ENCODE results near the gene KRTAP12-3.
"Not testable (repeated sequence)": the region's sequence is repeated elsewhere in the genome, so short reads cannot be mapped to it uniquely, and the experiment has no call there.

Gene KRTAP12-3

DNA sequence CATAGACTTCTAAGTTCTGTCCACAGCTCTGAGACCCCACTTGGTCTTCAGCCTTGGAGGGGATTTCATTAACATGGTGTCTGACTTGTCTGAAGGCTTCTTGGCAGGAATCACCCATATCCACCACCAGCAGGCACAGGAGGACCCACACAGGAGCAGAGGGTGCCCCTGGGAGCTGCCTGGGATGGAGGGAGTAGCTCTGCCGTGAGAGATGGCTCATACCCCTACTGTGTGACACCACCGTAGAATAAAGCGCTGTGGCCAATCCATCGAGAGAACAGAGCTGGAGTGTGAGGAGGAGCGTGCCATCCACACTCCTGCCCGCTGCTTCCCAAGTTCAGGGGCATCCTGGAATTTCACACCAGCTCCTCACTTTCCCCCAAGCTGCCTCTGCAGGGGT is 27.3 kb downstream of the KRTAP12-3 start:
- DNase-seq (ENCODE audit: low spot score): not testable (repeated sequence)

DNA sequence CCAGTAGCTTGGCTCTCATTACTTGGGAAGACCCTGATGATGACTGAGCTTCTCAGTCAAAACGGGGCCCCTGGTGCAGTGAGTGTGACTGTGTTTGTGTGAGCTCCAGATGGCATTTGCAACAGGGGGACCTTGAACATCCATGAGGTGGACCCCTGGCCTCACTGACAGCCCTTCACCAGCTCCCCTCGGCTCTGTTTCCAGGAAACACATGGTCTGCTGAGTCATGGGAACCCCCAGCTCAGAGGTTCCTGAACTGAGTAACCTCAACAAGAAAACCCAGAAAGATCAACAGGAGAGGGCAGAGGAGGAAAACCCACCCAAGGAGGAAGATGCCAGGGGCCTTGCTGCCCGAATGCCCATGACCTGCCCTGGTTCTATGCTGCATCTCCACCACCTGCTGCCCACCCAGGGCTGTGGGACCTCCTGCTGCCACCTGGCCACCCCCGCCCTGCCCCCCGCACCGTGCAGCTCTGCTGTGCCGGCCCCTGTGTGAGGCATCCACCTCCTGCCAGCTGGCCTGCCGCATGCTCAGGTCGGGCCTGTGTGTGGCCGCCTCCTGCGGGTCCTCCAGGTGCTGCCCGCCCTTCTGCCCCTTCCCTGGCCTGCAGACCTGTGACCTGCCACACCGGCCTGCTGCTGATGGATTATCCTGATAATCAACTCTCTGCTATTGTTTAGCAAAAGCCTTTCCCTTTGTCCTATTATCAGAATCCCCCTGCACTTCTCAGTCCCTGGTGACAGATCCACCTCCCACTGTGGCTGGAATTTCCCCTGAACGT is 28.5 kb downstream of the KRTAP12-3 start:
- no peak for DNase-seq (ENCODE audit: low spot score)

DNA sequence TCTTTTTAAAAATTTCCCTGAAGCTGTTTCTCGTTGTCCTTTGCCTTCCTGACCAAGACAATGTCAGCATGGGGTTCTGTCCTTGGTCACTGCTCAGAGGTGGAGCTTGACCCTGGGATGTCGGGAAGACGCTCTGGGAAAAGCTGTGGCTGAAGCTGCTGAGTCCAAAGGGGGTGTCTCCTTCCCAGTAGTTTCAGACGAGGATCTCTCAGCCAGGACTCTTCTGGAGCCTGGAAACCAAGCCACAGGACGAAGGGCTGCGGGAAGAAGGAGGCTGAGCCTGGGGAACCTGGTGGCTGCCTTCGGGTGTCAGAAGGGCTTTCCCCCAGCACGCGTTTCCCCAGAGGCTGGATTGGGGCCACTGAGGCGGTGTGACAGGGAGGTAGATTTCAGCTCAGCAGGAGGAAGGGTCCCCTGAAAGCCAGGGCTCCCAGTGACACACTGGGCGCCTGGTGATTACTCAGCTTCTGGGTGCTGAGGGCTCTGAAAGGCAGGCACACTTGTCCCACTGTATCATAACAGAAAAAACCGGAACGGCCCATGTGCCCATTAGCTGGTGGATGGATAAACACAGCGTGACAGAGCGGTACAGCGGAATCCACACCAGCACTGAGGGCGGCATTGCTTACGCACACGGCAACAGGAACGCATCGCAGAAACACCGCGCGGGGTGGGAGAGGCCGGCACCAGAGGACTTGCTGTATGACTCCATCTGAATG is 29.3 kb downstream of the KRTAP12-3 start:
- no peak for DNase-seq (ENCODE audit: low spot score)

DNA sequence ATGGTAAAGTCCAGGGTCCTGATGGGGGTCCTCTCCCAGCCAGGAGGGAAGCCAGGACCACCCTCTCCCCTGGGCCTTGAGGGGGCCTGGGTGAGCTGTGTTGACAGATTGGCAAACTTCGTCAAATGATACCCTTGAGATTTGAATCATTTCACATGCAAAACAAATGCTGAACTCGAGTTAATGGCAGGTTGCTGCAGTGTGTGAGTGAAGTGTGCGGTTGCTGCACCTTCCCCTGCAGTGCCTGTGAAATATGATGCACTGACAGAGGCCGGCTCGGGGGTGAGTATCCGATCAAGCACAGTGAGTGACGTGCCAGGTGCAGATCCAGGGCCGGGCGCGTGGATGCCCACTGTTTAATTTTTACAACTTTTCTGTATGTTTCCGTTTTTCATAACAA is 29.9 kb downstream of the KRTAP12-3 start:
- no peak for DNase-seq (ENCODE audit: low spot score)

DNA sequence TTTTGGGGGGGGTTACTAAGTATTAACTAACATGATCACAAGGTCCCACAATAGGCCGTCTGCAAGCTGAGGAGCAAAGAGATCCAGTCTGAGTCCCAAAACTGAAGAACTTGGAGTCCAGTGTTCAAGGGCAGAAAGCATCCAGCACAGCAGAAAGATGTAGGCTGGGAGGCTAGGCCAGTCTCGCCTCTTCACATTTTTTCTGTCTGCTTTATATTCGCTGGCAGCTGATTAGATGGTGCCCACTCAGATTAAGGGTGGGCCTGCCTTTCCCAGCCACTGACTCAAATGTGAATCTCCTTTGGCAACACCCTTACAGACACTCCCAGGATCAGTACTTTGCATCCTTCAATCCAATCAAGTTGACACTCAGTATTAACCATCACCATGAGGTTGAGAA is 32.0 kb downstream of the KRTAP12-3 start:
- DNase-seq (ENCODE audit: low spot score): not testable (repeated sequence)

DNA sequence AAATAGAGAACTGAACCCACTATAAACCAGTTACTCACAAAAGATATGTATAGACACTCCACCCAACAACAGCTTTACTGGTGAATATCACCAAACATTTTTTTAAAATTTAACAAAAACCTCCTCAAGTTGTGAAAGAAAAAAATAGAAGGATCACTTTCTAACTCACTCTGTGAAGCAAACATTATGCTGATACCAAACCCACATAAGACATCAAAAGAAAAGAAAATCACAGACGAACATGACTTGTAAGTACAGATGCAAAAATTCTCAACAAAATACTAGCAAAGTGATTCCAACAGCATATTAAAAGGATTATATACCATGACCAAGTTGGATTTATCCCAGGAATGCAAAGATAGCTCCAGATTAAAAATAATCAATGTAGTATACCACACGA is 34.0 kb downstream of the KRTAP12-3 start:
- no peak for DNase-seq (ENCODE audit: low spot score)

DNA sequence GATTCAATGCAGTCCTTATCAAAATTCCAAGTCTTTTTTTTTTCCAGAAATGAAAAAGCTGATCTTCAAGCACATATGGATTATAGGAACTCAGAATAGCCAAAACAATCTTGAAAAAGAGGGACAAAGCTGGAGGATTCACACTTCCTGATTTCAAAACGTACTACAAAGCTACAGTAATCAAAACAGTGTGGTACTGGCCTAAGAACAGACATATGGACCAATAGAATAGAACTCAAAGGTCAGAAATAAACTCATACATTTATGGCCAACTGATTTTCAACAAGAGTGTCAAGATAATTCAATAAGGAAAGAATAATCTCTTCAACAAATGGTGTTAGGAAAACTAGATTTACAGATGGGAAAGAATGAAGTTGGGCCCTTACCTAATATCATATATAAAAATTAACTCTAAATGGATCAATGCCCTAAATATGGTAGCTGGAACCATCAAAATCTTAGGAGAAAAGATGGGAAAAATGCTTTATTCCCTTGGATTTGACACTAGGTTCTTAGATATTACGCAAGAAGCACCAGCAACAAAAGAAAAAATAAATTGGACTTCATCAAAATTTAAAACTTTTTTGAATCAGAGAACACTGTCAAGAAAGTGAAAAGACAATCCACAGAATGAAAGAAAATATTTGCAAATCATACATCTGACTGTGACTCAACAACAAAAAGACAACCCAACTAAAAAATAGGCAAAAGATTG is 35.2 kb downstream of the KRTAP12-3 start:
- DNase-seq (ENCODE audit: low spot score): no peak

DNA sequence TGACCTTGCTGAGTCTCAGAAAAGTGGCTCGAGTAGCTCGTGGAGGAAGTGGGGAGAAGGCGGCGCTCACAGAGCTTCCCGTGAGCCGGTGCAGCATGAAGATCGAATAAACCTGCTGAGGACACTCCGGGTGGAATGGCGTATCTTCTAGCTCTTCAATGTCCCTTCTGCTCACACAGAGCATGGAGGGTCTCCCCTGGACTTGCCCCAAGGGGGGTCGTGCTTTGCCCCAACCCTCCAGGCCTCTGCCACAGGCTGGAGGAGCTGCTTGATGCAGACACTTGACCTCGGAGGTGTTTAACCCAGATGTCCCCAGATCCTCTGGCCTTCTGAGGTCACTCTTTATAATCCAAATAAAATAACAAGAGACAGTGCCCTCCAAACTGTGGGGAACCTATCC is 37.0 kb downstream of the KRTAP12-3 start:
- DNase-seq (ENCODE audit: low spot score): no peak

DNA sequence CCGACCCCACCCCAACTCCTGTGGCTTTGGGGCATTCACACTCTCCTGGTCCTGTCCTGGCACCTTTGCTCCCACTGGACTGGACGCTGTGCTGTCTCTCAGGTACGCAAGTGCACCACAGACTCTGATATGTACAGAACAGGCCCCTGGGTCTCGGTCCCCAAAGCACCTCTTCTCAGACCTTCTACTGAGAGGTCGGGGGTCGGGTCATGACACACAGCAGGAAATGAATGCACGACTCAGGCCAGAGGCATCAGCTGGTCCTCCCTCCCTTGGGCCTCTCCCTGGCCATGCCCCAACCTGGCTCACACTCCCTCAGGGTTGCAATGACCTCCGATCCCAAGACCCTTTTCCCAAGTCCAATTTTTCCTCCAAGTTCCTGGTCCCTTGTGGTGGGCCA is 37.5 kb downstream of the KRTAP12-3 start:
- no peak for DNase-seq (ENCODE audit: low spot score)

DNA sequence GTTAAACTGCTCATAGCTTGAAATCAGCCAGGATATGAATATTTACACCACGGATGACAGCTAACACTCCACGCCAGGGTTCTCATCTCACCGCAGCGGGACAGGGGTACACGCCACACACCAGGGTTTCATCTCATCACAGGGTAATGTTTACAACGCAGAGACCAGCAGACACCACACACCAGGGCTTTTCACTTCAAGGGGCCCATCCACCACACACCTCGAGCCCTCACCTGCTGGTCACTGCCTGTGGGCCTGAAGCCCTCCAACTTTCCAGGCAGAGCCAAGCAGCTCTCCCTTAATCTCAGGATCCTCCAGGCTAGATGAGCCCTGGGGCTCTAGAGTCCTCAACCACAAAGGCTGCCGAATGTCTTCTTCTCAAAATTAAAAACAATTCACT is 37.9 kb downstream of the KRTAP12-3 start:
- DNase-seq (ENCODE audit: low spot score): no peak

DNA sequence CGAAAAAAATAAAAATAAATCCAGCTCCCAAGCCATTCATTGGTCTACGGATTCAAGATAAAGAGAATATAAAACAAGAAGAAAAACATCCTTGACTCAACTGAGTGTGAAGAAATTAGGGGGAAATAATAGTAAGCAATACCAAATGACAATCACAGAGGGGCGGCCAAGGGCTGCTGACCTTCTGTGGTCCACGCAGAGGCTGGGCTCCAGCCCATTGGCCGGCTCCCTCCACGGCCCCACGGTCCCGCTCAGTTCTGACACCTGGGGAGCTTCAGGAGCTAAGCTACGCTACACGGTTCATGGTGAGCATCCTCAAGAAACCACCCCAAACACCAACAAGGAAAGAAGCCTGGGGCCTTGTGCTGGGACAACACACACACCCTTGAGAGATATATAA is 38.8 kb downstream of the KRTAP12-3 start:
- no peak for DNase-seq (ENCODE audit: low spot score)

DNA sequence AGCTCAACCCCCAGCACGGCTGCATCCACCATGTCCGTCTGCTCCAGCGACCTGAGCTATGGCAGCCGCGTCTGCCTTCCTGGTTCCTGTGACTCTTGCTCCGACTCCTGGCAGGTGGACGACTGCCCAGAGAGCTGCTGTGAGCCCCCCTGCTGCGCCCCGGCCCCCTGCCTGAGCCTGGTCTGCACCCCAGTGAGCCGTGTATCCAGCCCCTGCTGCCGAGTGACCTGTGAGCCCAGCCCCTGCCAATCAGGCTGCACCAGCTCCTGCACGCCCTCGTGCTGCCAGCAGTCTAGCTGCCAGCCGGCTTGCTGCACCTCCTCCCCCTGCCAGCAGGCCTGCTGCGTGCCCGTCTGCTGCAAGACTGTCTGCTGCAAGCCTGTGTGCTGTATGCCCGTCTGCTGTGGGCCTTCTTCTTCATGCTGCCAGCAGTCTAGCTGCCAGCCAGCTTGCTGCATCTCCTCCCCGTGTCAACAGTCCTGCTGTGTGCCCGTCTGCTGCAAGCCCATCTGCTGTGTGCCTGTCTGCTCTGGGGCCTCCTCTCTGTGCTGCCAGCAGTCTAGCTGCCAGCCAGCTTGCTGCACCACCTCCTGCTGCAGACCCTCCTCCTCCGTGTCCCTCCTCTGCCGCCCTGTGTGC is 39.6 kb downstream of the KRTAP12-3 start, which contains the start of gene KRTAP10-12:
KRTAP10-12 (plus strand) TSS at position 1 of the 639 bp plus-strand sequence; CDS start at position 31, 30 bp downstream.
- not testable (repeated sequence) for DNase-seq (ENCODE audit: low spot score)

DNA sequence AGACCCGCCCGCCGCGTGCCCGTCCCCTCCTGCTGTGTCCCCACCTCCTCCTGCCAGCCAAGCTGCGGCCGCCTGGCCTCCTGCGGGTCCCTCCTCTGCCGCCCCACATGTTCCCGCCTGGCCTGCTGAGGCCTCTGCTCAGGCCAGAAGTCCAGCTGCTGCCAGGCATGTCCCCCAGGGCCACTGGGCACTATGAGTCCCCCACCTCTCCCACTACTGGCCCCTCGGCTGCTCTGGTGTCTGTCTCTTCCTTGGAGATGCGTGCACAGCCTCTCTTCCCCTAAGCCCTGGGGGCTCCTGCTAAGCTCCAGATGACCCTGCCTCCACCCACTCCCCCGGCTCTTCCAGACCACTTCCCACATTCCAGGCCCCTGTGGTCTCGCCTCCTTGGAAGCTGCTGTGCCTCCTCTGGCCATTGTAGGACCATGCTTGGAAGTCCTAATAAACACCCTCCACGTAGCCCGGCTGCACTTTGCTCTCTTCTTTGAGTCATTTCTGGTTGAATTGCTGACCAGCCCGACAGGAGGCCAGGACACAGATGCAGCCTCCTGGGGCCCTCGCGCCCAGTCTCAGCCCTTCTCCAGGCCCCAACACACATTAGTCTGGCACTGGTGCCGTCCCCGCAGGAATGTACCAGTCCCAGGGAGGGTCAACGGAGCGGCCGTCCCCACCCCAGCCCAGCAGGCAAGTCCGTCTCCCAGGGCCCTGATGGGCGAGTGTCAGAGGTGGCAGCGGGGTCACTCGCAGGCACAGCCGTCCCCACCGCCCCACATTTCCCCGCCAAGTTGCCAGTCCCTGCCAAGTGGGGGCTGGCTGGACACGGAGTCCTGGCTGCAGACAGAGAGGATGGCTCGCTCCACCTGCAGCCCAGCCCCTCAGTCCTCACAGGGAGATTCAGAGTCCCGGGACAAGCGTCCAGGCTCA is 40.3 kb downstream of the KRTAP12-3 start:
- DNase-seq (ENCODE audit: low spot score): no peak

DNA sequence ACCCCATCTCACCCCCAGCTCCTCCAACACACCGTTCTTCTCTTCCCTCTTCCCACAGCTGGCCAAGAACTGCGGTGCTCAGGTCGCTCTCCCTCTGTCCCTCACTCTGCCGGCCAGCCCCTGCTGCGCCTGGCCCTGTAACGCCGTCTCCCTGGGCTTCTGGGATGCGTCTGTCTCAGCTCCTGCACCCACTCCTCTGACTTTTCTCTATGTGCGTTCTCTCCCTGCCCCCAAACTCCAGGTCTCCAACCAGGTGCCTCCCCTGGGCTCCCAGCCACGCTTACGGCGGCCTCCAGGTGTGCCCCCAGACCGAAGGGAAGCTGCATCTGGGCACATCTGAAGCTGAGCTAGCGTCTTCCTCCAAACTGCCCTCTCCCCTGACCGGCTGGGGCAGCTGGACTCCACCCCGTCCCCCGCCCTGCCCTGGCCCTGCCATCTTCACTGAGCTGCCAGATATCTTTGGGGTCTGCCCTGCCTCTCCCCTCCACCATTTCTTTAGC is 41.8 kb downstream of the KRTAP12-3 start:
- DNase-seq (ENCODE audit: low spot score): no peak

DNA sequence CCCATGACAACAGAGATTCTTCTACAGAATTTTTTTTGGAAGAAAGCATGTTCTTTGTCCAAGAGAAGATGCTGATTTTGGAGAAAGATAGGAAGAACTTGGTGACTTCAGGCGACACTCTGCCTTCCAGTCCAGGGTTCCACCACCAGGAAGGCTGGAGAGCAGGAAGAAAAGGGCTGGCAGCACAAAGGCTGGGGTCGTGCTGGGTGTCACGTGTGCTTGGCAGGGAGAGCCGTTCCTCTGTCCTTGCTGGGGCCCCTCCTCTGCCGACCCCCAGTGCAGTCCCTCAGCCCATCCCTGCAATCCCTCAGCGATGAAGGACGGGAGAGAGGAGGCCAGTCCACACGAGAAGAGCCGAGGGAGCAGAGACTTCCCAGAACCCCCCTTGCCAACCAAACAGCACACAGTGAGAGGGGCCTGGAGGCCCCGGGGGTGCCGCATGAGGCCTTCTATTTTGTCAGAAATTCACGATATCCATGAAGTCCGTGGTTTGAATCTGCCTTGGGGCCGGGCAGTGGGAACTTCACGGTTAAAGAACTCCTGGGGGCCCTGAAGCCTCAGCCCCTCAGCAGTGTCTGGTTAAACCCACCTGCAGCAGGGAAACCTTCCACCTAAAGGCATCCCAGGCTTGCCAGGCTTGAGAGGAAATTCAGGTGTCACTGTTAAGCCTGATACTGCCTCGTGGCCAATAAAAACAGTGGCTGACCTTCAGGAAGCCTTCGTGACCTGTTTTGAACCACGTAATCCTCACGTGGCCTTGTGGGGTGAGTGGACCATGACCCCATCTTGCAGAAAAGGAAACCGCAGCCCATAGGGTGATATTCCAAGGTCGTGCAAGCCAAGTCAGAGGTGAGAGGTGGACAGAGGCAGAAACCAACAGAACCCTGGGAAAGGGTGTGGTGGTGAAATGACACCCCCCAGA is 42.6 kb downstream of the KRTAP12-3 start:
- DNase-seq (ENCODE audit: low spot score): no peak

DNA sequence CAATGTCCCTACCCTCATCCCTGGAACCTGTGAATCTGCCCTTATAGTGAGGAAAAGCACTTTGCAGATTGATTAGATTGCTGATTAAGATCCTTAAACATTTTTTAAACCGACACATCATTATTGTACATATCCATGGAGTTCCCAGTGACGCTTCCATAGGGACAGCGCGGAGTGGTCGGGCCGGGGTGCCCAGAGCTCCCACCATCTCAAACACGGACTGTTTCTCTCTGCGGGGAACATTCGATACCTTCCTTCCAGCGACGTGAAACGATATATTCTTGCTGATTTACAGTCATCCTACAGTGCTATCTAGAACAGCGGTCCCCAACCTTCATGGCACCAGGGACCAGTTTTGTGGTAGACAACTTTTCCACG is 43.3 kb downstream of the KRTAP12-3 start:
- DNase-seq (ENCODE audit: low spot score): no peak

DNA sequence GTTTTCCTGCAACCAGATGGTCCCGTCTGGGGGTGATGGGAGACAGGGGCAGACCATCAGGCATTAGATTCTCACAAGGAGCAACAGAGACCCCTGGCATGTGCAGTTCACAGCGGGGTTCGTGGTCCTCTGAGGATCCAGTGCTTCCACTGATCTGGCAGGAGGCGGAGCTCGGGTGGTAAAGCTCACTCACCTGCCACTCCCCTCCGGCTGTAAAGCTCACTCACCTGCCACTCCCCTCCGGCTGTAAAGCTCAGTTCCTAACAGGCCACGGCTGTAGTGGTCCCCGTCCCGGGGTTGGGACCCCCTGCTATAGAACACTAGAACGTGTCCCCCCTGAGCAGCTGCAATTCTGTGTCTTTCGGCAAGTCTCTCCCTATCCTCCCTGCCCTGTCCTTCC is 43.8 kb downstream of the KRTAP12-3 start:
- DNase-seq (ENCODE audit: low spot score): no peak

DNA sequence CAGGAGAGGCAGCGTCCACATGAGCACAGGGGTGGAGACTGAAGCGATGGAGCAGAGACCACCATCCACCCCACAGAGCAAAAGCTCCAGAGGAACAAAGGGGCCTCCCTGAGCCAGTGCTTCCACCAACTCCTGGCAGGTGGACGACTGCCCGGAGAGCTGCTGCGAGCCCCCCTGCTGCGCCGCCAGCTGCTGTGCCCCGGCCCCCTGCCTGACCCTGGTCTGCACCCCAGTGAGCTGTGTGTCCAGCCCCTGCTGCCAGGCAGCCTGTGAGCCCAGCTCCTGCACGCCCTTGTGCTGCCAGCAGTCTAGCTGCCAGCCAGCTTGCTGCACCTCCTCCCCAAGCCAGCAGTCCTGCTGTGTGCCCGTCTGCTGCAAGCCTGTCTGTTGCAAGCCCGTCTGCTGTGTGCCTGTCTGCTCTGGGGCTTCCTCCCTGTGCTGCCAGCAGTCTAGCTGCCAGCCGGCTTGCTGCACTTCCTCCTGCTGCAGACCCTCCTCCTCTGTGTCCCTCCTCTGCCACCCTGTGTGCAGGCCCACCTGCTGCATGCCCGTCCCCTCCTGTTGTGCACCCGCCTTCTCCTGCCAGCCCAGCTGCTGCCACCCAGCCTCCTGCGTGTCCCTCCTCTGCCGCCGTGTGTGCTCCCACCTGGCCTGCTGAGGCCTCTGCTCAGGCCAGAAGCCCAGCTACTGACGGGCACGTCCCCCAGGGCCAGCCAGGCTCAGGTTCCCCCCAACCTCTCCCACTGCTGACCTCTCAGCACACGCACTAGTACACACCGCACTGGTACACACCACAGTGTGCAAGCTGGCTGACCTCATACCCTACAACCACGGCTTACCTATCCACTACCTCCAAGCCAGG is 44.6 kb downstream of the KRTAP12-3 start:
- no peak for DNase-seq (ENCODE audit: low spot score)

Data from putamen (tissue), 1 donor.